ENCODE data around the gene KIFAP3. TPM values are rescaled to one million over a fixed set of nuclear protein-coding genes. Genes with fewer than 3 reads are reported as not detected.
"Not testable (repeated sequence)": the region's sequence is repeated elsewhere in the genome, so short reads cannot be mapped to it uniquely, and the experiment has no call there.

The KIFAP3 gene
- polyA plus RNA-seq, 3 donors, result 8.9 to 14.5 (median 10.9) TPM

DNA sequence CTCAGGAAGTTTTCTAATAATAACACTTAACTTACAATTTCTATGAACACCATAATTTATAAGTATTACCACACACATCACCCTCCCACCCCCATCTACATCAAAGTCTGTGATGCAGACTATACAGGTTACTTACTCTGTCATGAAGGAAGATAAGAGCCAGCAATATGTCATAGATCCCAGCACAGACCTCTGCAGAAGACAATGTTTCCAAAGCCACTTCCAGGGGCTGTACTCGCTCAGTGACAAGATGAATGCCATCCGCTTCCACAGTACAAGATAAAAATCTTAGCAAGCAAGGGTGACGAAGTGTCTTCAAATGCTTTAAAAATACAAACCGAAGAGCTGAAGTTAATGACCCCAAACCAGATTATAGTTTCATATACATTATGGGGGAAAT is 196.0 kb downstream of the KIFAP3 start:
- WGBS, 3 donors, result 91 to 93% (median 93%) methylated on average over 4 of the region's 4 CpGs
- no peak overlapping the region for H3K27ac ChIP-seq (ENCODE audit: low read depth, low read length)

DNA sequence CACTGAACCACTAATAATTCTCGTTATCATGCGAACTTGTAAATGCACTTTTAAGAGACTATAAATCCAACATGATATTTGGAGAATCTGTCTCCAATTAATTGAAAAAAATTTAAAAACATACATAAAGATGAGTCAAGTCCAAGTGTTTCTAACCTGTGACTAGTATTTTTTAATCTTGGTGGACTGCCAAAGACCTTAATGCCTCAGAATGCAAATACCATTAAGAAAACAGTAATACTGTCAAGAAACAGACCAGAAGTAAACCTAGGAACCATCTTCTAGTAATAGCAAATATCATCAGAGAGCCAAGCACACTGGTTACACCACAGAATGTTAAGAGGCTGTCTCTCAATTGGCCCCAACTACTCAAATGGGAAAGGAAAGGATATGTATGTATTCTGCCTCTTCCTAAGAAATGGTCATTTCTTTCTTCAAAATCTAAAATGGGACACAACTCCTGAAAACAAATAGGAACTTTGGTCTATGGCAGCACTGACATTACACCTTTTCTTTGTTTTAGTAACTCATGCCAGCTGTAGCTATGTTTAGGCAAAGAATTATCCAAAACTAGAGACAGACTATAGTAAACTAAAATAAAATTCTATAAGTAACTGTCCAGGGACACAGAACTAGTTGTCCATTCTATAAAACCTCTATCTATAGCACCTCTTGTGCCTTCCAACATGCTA is 196.5 kb downstream of the KIFAP3 start:
- H3K27ac ChIP-seq (ENCODE audit: low read depth, low read length), result no peak overlapping the region
- 95 to 97% (median 96%) methylated on average over 2 of the region's 2 CpGs for WGBS, 3 donors

DNA sequence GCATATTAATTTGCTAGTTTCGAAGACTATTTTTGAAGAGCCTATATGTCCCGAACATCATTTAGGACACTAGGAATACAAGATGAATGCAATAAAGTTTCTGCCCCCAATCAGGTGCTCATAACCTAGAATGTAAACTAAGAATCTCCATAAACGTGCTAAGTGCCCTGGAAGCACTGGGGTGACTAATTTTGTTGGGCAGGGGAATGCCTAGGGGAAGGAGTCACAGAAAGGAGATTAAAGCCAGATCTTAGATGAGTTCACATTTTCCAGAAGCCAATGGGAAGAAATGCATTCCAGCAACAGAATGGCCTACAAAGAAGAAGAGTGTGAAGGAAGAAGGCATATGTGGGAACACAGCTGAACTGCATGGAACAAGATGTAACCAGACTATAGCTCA is 200.3 kb downstream of the KIFAP3 start:
- no peak overlapping the region for H3K27ac ChIP-seq (ENCODE audit: low read depth, low read length)

DNA sequence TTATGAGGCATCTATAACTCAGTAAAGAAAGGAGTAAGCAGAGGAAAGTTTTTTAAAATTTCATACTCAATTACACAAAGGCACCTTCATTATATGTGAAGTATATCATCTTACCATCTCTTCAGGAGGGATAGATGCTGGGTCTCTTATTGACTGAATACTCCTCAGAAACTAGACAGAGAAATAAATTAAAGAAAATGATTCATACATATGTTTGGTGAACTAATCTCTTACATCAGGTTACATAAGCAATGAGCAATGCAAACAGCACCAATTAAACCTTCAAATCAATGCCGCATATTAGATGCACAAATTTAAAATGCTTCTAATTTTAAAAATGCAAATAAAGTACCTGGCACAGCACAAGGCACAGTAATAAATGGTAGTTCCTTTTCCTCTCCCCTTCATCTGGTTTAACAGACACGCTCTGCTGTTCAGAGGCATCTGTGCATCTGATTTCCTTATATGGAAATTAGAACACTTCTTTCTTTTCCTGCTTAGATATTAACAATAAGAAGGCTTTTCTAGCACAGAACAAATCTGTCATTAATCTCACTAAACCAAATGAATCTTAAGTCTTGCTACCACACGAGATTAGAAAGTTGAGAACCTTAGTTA is 200.8 kb downstream of the KIFAP3 start:
- WGBS, 3 donors, result 87 to 91% (median 91%) methylated on average over 3 of the region's 3 CpGs
- H3K27ac ChIP-seq (ENCODE audit: low read depth, low read length), result no peak overlapping the region

More for the DNA sequence above, 200.3 kb downstream of the KIFAP3 start:
- 89 to 94% (median 91%) methylated on average over 3 of the region's 3 CpGs for WGBS, 3 donors

DNA sequence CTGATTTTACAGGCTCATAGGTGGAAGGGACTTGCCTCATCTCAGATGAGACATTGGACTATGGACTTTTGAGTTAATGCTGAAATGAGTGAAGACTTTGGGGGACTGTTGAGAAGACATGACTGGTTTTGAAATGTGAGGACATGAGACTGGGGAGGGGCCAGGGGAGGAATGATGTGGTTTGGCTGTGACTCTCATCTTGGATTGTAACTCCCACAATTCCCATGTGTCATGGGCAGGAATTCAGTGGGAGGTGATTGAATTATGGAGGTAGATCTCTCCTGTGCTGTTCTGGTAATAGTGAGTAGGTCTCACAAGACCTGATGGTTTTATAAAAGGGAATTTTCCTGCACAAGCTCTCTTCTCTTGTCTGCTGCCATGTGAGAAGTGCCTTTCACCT is 201.6 kb downstream of the KIFAP3 start:
- no peak overlapping the region for H3K27ac ChIP-seq (ENCODE audit: low read depth, low read length)

DNA sequence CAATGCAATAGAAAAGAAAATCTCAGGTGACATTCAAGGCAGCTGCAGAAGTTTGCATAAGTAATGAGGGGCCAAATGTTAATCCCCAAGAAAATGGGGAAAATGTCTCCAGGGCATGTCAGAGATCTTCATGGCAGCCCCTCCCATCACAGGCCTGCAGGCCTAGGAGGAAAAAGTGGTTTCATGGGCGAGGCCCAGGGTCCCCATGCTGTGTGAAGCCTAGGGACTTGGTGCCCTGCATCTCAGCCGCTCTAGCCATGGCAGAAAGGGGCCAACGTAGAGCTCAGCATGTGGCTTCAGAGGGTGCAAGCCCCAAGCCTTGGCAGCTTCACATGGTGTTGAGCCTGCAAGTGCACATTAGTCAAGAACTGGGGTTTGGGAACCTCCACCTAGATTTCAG is 202.5 kb downstream of the KIFAP3 start:
- WGBS, 3 donors, result 97 to 100% (median 98%) methylated on average over 3 of the region's 3 CpGs
- H3K27ac ChIP-seq (ENCODE audit: low read depth, low read length), result not testable (repeated sequence)

Other genes starting within 250 kb of the KIFAP3 start
- 1 to 10 TPM; 3.5 to 5.1 (median 4.0) TPM for gene SCYL3, start 180.8 kb downstream of the KIFAP3 start, polyA plus RNA-seq
- not detected for gene NTMT2, start 71.3 kb upstream of the KIFAP3 start, polyA plus RNA-seq